HEK293 (cell line): ENCODE data around the gene ADSL.
"Not testable (repeated sequence)": the region's sequence is repeated elsewhere in the genome, so short reads cannot be mapped to it uniquely, and the experiment has no call there.

ENCODE experiments used
- CTCF ChIA-PET: fragments of 350-600 bp; formaldehyde crosslinking; extraction: SDS; loops from one replicate; lab custom pipeline; 2021; ENCODE audit warnings: antibody characterized with exemption; lab: Yijun Ruan, JAX
- POLR2A ChIA-PET: fragments of 300-600 bp; formaldehyde crosslinking; extraction: SDS; loops from one replicate; lab custom pipeline; 2020; ENCODE audit warnings: antibody characterized with exemption, inconsistent platforms; lab: Yijun Ruan, JAX
- H3K27ac ChIP-seq: fragments of 200-500 bp; sonication (Bioruptor generic); 2 replicates; pipeline ENCODE4 v1.5.1; 2014; ENCODE audit warnings: low read depth, low read length, control low read depth, inconsistent platforms; ENCODE audit errors: extremely low read depth
- H3K36me3 ChIP-seq, 2 experiments: fragments of 200-500 bp in 1 of 2; sonication (Bioruptor generic) in 1 of 2; 1 replicate in 1 of 2; 2 replicates in 1 of 2; pipeline ENCODE4 v1.5.1; 2014 to 2017; ENCODE audit warnings: inconsistent platforms in 2 of 2, low read length in 2 of 2; ENCODE audit not compliant: control insufficient read depth in 2 of 2, insufficient read depth in 1 of 2
- H3K4me1 ChIP-seq: fragments of 200-500 bp; sonication (Bioruptor generic); 2 replicates; pipeline ENCODE4 v1.5.1; 2014; ENCODE audit warnings: mild to moderate bottlenecking, low read length, inconsistent platforms; ENCODE audit not compliant: control insufficient read depth, insufficient read depth
- H3K4me3 ChIP-seq: 2 replicates; pipeline ENCODE4 v1.5.1; 2011; ENCODE audit warnings: low read depth, mild to moderate bottlenecking, control low read depth, low read length, moderate library complexity
- H3K9me3 ChIP-seq: fragments of 200-500 bp; sonication (Bioruptor generic); 2 replicates; pipeline ENCODE4 v1.5.1; 2014; ENCODE audit warnings: low read depth, low read length, inconsistent platforms; ENCODE audit not compliant: control insufficient read depth, insufficient read depth
- BCL11B ChIP-seq: fragments of 450-650 bp; formaldehyde crosslinking; IDR thresholded peaks from 2 replicates; pipeline ENCODE4 v1.5.1; 2016; ENCODE audit warnings: low read depth, missing biosample characterization, missing genetic modification characterization
- OSR2 ChIP-seq: fragments of 450-650 bp; formaldehyde crosslinking; IDR thresholded peaks from 2 replicates; pipeline ENCODE4 v1.5.1; 2016; ENCODE audit warnings: missing biosample characterization, missing genetic modification characterization
- SP7 ChIP-seq: fragments of 450-650 bp; formaldehyde crosslinking; IDR thresholded peaks from 2 replicates; pipeline ENCODE4 v1.5.1; 2016; ENCODE audit warnings: missing biosample characterization, missing genetic modification characterization
- TRIM28 ChIP-seq: IDR thresholded peaks from 2 replicates; pipeline ENCODE4 v1.6.1; 2011; ENCODE audit warnings: low read length, control low read depth, borderline replicate concordance
- ZNF114 ChIP-seq: fragments of 450-650 bp; formaldehyde crosslinking; IDR thresholded peaks from 2 replicates; pipeline ENCODE4 v1.5.0; 2017; ENCODE audit warnings: missing biosample characterization, missing genetic modification characterization
- ZNF132 ChIP-seq: fragments of 450-650 bp; formaldehyde crosslinking; IDR thresholded peaks from 2 replicates; pipeline ENCODE4 v1.5.1; 2017; ENCODE audit warnings: missing biosample characterization, missing genetic modification characterization, borderline replicate concordance
- ZNF133 ChIP-seq: fragments of 450-650 bp; formaldehyde crosslinking; IDR thresholded peaks from 2 replicates; pipeline ENCODE4 v1.5.1; 2016; ENCODE audit warnings: missing biosample characterization, missing genetic modification characterization
- ZNF184 ChIP-seq: fragments of 450-650 bp; IDR thresholded peaks from 2 replicates; pipeline ENCODE4 v1.5.1; 2018; ENCODE audit warnings: missing biosample characterization, mild to moderate bottlenecking, missing genetic modification characterization
- ZNF214 ChIP-seq: fragments of 450-650 bp; formaldehyde crosslinking; IDR thresholded peaks from 2 replicates; pipeline ENCODE4 v1.5.1; 2017; ENCODE audit warnings: missing biosample characterization, mild to moderate bottlenecking, missing genetic modification characterization, borderline replicate concordance
- ZNF221 ChIP-seq: fragments of 450-650 bp; formaldehyde crosslinking; IDR thresholded peaks from 2 replicates; pipeline ENCODE4 v1.5.1; 2017; ENCODE audit warnings: missing biosample characterization, missing genetic modification characterization, borderline replicate concordance
- ZNF274 ChIP-seq, 2 experiments: fragments of 200-500 bp in 1 of 2; fragments of 450-650 bp in 1 of 2; sonication (Bioruptor generic) in 1 of 2; formaldehyde crosslinking in 1 of 2; IDR thresholded peaks; 2 replicates each; pipeline versions ENCODE4 v1.5.1 to v1.6.1; 2014 to 2016; ENCODE audit warnings: borderline replicate concordance in 1 of 2, inconsistent platforms in 1 of 2, low read length in 1 of 2, missing biosample characterization in 1 of 2, missing genetic modification characterization in 1 of 2
- ZNF354C ChIP-seq: fragments of 450-650 bp; formaldehyde crosslinking; IDR thresholded peaks from 2 replicates; pipeline ENCODE4 v1.5.1; 2016; ENCODE audit warnings: missing biosample characterization, missing genetic modification characterization, low read depth, borderline replicate concordance
- ZNF433 ChIP-seq: fragments of 450-650 bp; formaldehyde crosslinking; IDR thresholded peaks from 2 replicates; pipeline ENCODE4 v1.5.1; 2016; ENCODE audit warnings: missing biosample characterization, missing genetic modification characterization, low read depth
- ZNF530 ChIP-seq: fragments of 450-650 bp; formaldehyde crosslinking; IDR thresholded peaks from 2 replicates; pipeline ENCODE4 v1.5.1; 2016; ENCODE audit warnings: low read depth, missing biosample characterization, missing genetic modification characterization
- ZNF654 ChIP-seq: fragments of 450-650 bp; formaldehyde crosslinking; IDR thresholded peaks from 2 replicates; pipeline ENCODE4 v1.5.1; 2016; ENCODE audit warnings: low read depth, missing biosample characterization, missing genetic modification characterization
- ZSCAN30 ChIP-seq: fragments of 450-650 bp; IDR thresholded peaks from 2 replicates; pipeline ENCODE4 v1.5.1; 2018; ENCODE audit warnings: missing biosample characterization, mild to moderate bottlenecking, missing genetic modification characterization, moderate library complexity

The ADSL gene

DNA sequence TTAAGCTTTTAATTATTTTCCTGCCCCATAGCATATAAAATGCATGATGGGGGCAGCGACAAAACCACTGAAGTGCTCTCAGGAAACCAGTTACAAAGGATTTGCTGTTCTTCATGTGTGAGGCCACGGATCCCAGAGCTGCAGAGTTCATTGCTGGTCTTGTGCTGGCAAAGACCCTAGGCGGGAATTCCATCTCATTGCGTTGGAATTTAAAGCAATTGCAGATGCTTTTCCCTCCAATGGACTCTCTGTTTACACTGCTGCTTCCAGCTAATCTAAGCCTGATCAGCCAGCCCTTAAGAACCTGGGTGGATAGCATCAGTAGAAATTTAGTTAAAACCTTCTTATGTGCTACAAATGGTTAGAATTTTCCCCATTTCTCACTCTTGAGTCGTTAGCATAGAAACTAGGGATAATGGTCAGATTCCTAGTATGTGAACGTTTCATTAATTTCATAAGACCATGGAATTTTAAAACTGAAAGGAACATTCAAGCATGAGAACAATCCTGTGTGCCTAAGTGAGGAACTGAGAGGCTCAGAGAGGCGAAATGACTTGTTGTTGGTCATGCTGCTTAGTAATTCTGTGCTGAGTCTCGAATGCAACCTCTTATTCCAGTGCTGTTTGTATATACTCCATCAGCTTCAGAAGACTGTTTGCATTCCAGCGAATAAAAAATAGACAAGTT is 36.1 kb upstream of the ADSL start:
- H3K36me3 ChIP-seq: peaks cover 35 to 81% of the 10 kb centered on the region in 2 experiments
- no peak overlapping the region for H3K4me3 ChIP-seq
- ChIA-PET POLR2A (no interaction called here), CTCF (interaction anchor here (0.5 to 1.9 kb wide), 2 partner anchors 38 to 83 kb away, joined by 4 to 9 read pairs; no protein-coding TSS in a partner anchor)
- H3K27ac ChIP-seq: no peak overlapping the region
- no peaks in the 10 kb centered on the region for H3K9me3 ChIP-seq
- no peak for TF ChIP-seq SP7 (tag by site-specific recombination)
- TF ChIP-seq ZNF654: no peak
- TF ChIP-seq ZNF114 (tag by site-specific recombination): no peak
- TF ChIP-seq ZNF214 (tag by site-specific recombination): no peak
- peaks cover 3% of the 10 kb centered on the region; the same call in 1 of the 2 replicates for H3K4me1 ChIP-seq

- peaks cover 3% of the 10 kb centered on the region; the same call in 1 of the 2 replicates for H3K4me1 ChIP-seq
- TF ChIP-seq ZSCAN30 (tag by site-specific recombination) (no peak), ZNF221 (no peak), TRIM28 (no peak), ZNF274 (IDR thresholded peaks at IDR 0.05; ENCODE audit: low read length) (no peak), ZNF274 (tag by site-specific recombination; IDR thresholded peaks at IDR 0.05; ENCODE audit: borderline replicate concordance) (no peak), BCL11B (tag by site-specific recombination) (no peak), ZNF354C (tag by site-specific recombination) (no peak), ZNF530 (tag by site-specific recombination) (no peak), ZNF433 (tag by site-specific recombination) (no peak), ZNF133 (tag by site-specific recombination) (no peak)
- no peaks in the 10 kb centered on the region for H3K9me3 ChIP-seq
- ChIA-PET CTCF (interaction anchor here (1.9 kb wide), 1 partner anchor 38 kb away, joined by 9 read pairs; no protein-coding TSS in a partner anchor), POLR2A (no interaction called here)
- peaks cover 40 to 82% of the 10 kb centered on the region in 2 experiments for H3K36me3 ChIP-seq
- H3K4me3 ChIP-seq: no peak overlapping the region
- H3K27ac ChIP-seq: no peak overlapping the region
These were observed 35.6 kb upstream of the ADSL start for GRCh38 chr22:40310768-40311120.

GRCh38 chr22:40311646-40312045 is 34.7 kb upstream of the ADSL start:
- POLR2A ChIA-PET, H3K27ac ChIP-seq, H3K9me3 ChIP-seq, H3K4me3 ChIP-seq, H3K4me1 ChIP-seq: not testable (repeated sequence)
- peaks cover 49 to 90% of the 10 kb centered on the region in 2 experiments for H3K36me3 ChIP-seq
- CTCF ChIA-PET: interaction anchor here (0.6 to 0.7 kb wide), 2 partner anchors 24 to 638 kb away, joined by 3 to 4 read pairs; no protein-coding TSS in a partner anchor

DNA sequence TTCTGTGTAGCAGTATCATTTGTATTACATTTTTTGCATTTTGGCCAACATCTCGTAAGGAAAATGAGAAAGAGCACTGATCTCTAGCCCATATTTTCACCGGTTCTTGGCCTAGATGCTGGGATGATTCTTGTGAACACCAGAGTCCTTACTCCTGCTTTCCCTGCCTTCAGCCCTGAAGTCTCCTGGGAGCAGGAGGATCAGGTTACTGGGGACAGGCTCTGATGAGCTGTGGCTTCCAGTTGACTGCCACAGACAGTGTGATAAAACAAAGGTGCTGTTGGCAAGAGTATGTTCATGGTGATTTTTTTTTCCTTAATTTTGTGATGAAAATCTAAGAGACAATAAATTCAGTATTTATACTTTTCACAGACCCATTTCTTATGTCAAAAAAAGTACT is 34.2 kb upstream of the ADSL start:
- no peak for TF ChIP-seq ZNF132 (tag by site-specific recombination)
- no peak for TF ChIP-seq OSR2 (tag by site-specific recombination)
- no peak for TF ChIP-seq ZNF184 (tag by site-specific recombination)
- Histone ChIP-seq H3K36me3 (peaks cover 50 to 94% of the 10 kb centered on the region in 2 experiments), H3K4me1 (peaks cover 3% of the 10 kb centered on the region; the same call in 1 of the 2 replicates), H3K4me3 (no peak overlapping the region), H3K9me3 (no peaks in the 10 kb centered on the region), H3K27ac (no peak overlapping the region)
- ChIA-PET CTCF (interaction anchor here (0.6 kb wide), 1 partner anchor 24 kb away, joined by 4 read pairs; no protein-coding TSS in a partner anchor), POLR2A (no interaction called here)
